HG03432 (cell line): ENCODE results near the gene DYNLT5.
"Not testable (repeated sequence)": the region's sequence is repeated elsewhere in the genome, so short reads cannot be mapped to it uniquely, and the experiment has no call there.

Source experiments
- ATAC-seq: cut with Tn5 transposase; IDR thresholded peaks from one replicate; pipeline ENCODE4 v1.9.1; 2021; ENCODE audit warnings: mild to moderate bottlenecking, moderate library complexity; ENCODE audit not compliant: unreplicated experiment

DYNLT5 gene, protein sequence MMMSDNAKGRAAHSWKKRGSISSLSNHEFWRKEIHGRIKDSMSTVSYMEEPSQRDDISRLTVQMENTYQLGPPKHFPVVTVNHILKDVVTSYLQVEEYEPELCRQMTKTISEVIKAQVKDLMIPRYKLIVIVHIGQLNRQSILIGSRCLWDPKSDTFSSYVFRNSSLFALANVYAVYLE

DNA sequence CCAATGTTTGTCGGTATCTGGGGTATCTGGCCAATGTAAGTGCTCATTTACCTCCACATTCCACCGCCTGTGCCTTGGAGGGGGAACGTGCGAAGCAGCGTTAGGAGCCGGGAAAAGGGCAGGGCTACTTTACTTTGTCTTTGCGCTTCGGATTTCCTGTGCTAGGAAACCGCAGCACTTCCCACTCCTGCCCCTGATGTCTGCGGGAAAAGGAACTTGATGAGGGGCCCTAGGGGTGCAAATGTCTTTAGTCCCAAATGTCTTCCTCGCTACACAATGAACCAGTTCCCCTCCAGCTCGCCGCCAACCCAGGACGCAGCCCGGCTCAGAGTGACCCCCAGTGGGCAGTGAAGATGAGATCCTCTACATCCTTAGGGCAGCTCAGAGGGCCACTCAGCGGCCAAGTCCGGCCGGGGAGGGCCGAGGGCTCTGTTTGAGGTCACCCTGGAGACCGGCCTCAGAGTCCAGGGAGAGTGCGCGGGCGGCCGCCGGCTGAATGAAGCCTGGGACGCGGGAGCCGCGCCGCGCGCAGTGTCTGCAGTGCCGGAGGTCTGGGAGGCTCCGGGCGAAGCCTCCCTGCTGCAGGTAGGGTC lies at the start of gene DYNLT5:
Gene DYNLT5, plus strand, starts transcription at position 460 of the 593 bp plus-strand sequence. CDS start 2,200 bp downstream, outside the sequence.
- peak; percentile 62 for ATAC-seq

DNA sequence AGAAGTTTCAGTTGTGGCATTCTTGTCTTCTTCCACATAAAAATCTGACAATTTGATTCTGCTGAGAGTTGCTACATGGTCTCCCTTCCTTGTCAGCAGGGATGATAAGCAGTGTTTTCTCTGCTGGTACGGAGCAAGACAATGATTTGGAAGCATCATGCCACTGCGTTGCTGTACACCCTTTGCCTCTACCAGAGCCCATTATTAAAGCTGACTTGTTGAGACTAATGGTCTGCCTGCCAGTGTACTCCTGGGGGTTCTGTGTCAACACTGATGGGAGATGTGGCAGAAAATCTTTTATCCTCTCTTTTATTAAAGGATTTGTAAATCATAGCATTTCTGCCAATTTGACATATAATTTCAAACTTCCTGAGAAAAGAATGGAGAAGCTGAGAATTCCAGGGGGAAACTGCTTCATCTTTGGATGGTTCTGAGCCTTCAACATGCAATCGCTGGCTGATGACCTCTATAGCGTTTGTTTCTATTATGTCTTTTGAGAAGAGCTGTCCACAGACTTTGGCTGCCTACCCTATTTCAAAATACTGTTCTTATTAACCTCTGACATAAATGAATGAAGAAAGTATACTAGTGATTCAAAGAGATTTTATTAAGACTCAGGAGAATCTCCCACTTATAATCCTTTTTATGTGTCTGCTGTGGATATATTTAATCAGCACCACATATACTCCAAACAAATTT lies 47.9 kb upstream of the DYNLT5 start:
- no peak for ATAC-seq

DNA sequence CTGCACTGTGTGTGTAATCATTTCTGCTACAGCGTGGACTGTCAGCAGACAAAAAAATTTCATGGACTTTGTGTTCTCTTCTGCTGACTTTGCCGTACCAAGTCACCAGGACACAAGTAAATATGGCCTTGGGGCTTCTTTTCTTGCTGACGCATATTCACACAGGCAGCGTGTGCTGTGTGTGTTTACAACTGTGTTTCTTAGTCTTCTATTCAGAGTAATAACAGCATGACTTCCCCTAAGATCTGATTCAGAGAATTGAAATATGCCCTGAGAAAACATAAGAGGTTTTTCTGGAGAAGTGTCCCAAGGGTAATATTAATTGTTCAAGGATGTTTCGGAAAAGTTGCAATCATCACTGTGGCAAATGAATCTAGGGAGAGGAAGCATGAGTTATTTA lies 47.1 kb upstream of the DYNLT5 start:
- ATAC-seq: no peak

DNA sequence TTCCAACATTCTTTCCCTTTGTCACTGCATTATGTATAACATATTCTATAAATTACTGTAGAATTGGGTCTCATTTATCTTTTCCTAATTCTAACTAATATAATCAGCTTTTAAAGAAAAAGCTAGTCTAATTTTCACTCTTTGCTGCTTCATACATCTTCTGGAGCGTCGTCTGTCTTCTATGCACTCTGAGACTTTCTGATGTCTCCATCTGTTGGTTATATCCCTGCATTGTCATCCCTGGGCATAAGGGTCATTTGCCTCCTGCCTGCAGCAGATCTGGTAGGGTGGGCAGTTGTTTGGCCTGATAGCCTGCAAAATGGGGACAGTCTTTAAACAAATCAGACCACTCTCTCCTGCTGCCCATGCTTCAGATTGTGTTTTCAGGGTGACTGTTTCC lies 40.8 kb upstream of the DYNLT5 start:
- no peak for ATAC-seq

DNA sequence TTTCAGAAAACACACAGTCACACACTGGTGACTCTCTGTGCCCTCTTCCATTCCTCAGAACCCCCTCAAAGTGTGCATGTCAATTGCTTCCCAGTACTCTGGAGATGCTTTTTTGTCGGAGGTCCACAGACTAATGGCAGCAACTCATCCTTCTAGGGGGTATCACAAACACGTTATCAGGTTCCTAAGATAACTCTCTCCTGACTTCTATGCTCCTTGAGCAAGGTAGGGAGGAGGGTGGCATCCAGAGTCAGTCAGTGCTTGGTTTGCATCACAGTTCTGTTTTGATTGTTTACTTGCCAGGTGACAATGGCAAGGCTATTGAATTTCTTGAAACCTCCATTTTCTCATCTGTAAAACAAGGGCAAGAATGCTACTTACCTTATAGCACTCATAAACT lies 39.4 kb upstream of the DYNLT5 start:
- no peak for ATAC-seq

DNA sequence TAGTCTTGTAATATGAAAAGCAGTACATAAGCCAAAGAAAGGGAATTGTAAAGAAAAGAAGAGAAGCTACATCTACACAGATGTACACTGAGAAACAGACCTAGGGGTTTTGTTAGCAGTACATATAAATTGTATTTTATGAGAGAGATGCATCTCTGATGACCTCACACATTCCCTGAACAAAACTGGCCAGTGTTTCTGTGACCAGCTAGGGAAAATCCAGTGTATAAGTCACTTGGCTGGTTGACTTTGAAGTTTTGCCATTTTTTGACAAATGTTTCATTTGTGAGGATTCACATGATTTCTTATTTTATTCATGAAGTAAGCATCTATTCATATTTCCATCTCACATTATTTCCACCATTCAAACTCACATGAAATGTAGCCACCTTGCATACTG lies 28.3 kb upstream of the DYNLT5 start:
- ATAC-seq: no peak

DNA sequence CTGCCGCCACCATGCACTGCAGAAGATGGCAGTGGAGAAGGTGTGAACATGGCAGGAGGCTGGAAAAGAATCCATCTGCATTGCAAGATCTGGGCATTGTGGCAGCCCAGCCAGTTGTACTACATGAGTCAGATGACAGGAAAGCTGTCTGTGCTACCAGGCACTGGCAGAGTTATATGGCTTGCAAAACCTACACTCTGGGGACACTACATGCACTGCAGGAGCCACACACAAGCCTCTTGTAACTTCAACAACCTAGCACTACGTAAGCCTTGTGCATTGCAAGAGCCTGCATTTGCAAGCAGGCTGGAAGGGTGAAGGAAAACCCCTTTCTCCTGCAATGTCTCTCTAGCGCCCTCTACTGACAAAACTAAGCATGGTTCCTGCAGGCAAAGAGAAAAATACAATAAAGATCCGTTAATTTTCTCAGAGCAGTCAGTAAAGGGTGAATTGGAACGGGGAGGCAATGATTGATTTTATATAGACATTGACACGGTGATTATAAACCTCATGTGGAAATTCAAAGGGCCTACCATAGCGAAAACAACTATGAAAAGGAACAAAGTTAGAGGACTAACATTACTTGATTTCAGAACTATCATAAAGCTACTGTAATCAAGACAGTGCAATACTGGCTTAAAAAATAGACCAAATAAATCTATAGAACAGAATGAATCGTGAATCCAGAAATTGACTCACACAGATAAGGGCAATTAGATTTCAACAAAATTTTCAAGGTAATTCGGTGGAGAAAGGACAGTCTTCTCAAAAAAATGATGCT lies 26.2 kb upstream of the DYNLT5 start:
- ATAC-seq: peak; percentile 79

DNA sequence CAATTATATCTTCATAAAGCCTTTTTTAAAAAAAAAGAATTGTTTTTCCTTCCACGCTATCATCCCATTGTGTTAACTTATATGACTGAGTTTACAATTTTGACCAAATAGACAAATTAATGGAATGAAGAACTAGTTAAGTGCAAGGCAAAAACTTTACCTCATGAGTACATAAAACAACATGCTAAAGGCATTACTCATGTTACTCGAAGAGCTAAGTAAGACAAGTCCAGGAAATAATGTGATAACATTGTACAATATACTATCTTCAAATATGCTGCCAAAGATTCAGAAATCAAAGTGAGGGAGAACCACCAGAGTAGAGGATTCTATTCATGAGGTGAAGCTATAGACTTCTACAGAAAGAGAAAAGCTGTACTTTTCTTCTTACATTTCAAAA lies 24.2 kb upstream of the DYNLT5 start:
- no peak for ATAC-seq

DNA sequence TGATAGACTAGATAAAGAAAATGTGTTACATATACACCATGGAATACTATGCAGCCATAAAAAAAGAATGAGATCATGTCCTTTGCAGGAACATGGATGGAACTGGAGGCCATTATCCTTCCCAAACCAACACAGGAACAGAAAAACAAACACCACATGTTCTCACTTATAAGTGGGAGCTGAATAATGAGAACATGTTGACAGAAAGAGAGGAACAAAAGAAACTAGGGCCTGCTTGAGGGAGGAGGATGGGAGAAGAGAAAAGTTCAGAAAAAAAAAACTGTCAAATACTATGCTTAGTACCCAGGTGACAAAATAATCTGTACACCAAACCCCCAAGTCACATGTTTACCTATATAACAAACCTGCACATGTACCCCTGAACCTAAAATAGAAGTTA lies 23.5 kb upstream of the DYNLT5 start:
- not testable (repeated sequence) for ATAC-seq

DNA sequence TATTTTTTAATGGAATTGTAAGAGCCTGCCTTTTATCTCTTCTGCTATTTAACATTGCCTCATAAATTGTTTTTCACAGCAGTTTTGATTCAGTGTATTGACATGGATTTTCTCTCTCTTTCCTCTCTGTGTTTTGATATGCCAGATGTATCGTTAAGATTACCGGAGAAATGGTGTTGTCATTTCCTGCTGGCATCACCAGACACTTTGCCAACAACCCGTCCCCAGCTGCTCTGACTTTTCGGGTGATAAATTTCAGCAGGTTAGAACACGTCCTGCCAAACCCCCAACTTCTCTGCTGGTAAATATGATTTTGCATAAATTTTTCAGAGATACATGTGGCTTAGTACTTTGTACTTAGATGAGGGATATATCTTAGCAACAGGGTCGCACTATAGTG lies 23.1 kb upstream of the DYNLT5 start:
- peak; percentile 40 for ATAC-seq

DNA sequence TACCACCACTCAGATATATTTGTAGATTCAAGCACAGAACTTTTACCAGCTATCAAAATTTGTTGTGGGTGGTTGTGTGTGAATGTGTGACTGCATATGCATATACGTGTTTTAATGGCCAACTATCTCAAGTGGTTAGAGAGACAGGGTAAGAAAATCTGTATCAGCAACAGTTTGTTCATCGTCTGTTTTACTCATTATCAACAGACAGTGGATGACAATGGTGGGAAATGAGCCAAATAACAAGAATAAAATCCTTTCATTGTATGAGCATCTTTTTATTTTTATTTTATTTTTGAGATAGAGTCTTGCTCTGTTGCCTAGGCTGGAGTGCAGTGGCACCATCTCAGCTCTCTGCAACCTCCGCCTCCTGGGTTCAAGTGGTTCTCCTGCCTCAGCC lies 22.7 kb upstream of the DYNLT5 start:
- ATAC-seq: no peak

DNA sequence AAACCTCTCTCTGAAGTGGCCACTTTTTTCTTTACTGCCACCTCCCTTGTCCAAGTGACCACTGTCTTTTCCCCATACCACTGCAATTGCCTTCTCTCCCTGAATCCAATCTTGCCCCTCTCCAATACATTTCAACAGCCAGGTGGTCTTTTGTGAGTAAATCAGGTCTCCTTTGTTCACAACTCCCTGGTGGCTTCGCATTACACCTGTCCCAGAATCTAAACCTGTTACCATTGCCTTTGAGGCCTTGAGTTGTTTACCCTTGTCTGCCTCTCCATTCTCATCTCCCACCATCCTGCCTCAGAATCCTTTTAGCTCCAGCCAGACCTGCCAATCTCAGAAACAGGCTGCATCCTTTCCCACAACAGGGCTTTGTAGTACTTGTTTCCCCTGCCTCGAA lies 21.8 kb upstream of the DYNLT5 start:
- no peak for ATAC-seq

DNA sequence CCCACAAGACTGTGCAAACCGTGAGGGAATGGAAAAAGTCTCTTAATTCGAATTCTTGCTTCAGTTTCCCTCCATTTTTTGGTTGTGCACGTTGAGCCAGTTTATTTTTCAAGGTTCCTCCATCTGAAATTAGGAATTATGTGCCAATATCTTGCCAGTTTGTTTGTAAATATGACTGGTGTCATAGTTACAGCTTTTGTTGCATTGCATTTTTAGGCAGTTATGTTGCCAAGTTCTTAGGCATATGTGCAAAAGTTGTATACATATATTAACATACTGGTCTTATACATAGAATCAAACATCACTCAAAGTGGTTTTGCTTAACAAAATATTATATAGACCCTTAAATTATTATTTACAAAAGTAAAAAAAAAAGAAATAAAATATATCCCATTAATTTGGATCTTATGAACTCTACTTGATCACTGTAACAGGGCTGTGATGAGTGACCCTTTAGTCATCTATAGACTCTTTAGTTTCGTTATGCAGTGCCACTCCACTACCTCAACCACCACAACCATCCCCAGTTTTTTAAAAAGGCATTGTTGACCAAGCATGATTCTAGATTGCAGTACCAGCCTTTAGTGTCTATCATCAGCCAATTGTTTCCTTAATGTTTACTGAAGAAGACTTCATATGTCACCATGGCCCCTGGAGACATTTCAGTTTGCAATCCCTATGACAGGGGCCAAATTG lies 20.9 kb upstream of the DYNLT5 start:
- ATAC-seq: peak; percentile 75

DNA sequence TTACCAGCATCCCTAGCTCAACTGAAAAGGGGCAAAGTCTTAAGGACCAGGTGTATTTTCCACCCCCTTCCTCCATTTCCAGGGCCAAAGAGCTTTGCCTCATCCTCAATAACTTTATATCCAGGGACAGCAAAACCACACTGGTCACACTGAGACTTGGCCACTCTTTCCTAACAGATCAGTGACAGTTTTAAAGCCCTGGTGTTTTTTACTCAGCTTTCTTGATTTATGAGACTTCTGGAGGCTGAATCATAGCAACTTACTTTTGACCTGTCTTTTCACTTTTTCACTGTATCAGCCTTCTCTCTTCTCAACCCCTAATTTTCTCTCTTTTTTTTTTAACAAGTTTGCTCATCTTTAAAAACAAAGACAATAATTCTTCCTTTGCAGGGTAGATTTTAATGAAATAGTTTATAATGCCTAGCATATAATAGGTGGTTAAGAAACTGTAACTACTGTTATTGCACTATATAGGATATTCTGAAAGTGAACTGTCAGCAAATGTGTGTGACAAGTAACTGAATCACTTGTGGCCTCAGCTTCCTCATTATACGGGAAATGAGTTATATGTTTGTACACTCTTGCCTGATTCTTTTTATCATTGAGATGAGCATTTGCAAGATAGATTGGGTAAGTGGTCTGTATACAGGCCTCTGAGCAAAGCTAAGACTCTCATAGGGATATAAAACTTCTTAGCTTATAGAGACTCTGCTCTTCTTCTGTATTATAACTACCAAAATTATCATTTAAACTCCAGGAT lies 19.7 kb upstream of the DYNLT5 start:
- peak; percentile 39 for ATAC-seq

DNA sequence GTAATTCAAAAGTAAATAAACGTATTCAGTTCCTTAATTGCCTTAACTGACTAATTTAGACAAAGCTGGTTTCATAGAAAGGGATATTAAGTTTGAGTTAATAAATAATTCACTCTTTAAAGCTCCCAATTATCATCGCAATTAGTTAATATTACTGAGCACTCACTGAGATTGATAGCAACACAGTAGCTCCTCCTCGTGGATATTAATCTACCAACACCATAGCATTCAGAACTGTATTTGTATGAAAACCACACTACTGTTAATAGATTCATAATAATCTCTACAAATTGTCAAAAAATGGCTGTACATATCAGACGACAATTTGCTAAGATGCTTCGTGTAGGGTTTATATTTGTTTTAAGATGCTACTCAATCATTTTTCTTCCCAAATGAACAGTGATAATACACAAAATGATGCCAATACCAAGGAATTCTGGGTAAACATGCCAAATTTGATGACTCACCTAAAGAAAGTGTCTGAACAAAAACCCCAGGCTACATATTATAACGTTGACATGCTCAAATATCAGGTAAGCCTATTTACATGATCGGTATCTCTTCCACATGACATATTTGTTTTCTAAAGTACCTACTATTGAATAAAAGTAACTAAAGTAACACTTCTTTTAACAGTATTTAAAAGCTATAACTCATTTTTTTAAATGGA lies 18.8 kb upstream of the DYNLT5 start:
- ATAC-seq: no peak

DNA sequence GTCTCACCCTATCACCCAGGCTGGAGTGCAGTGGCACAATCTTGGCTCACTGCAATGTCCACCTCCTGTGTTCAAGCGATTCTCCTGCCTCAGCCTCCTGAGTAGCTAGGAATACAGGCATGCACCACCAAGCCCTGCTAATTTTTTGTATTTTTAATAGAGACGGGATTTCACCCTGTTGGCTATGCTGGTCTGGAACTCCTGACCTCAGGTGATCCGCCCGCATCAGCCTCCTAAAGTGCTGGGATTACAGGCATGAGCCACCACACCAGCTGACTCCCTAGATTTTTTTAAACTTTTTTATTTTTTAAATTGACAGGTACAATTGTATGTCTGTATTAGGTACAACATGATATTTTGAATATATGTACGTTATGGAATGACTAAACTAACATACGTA lies 17.7 kb upstream of the DYNLT5 start:
- not testable (repeated sequence) for ATAC-seq

DNA sequence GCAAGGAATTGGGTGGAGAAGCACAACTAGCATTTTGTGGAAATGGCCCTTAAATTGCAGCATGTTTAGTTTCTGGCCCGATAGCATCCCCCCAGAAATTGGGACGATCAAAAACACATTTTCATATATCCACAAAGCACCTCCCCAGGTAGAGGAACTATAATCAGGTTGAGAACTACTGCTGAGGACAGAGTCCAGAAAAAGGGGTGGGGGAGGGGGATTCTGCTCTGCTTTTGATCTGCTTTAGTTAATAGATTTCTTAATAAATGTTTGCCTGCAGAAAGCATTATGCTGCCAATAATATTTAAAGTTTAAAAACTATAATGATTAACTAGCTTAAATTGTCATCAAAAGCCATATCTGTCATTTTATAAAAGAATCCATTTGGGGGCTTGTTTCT lies 14.4 kb upstream of the DYNLT5 start:
- ATAC-seq: no peak

DNA sequence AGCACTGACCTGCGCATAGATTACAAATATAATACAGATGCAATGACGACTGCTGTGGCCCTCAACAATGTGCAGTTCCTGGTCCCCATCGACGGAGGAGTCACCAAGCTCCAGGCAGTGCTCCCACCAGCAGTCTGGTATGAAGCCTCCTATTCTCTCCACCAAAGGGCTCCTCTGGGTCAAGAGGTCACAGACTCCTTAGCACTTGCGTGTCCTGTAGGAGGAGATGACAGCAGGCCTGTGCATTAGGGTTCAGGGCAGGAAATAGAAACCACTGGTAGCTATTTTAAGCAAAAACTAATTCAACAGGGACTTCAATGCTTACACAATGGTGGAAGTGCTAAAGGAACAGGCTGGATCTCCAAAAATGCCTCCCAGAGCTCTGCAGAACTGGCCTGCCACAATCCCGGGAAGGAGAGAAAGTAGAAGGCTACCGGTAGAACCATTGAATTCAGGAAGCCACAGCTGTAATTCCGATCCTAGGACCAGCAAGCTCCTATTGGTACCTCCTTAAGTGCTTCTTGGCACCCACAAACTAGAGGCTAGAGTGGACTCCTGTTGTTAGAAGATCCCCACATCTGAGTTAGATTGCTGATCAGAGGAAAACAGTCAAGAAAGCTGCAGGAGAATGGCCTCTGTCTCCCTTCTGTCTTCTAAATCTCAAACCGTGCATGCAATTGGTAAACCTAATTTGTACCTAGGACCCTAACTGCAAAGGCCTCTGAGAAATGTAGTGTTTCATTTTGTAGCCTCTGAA lies 12.7 kb upstream of the DYNLT5 start:
- peak; percentile 83 for ATAC-seq

DNA sequence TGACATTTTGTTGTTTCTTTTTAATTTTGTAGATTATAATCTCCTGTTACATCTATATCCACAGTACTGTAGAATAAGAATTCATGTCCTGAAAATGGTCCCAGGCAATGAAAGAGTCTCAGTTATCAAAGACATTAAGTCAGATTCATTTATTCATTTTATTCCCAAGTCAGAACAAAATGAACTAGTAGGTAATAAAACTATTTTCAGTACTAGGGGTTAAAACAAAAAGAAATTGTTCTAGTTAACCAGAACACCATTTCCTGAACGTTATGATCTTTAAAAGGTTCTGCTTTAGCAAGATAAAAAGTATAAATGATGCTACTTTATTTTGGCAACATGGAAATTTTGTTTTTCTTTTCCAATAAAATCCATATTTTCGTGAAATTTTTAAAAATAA lies 6.8 kb upstream of the DYNLT5 start:
- no peak for ATAC-seq
